Liver (tissue), 3 donors: ENCODE measurements around the gene KLF5.

Experiments used
- ATF3 ChIP-seq: IDR thresholded peaks from 2 replicates; pipeline ENCODE4 v1.6.1; 2016; ENCODE audit warnings: antibody characterized with exemption
- EGR1 ChIP-seq, 2 donors: IDR thresholded peaks; 2 replicates each; pipeline ENCODE4 v1.6.1; 2016 to 2018; ENCODE audit warnings: antibody characterized with exemption in 2 of 2, low read depth in 2 of 2
- NR2F2 ChIP-seq: IDR thresholded peaks from 2 replicates; pipeline ENCODE4 v1.6.1; 2016; ENCODE audit warnings: antibody characterized with exemption
- RAD21 ChIP-seq, 2 donors: IDR thresholded peaks; 2 replicates each; pipeline ENCODE4 v1.6.1; 2016; ENCODE audit warnings: antibody characterized with exemption in 2 of 2, mild to moderate bottlenecking in 2 of 2
- TAF1 ChIP-seq: conservative IDR thresholded peaks from 2 replicates; pipeline ENCODE4 v1.6.1; 2016; ENCODE audit warnings: antibody characterized with exemption, mild to moderate bottlenecking
- ZBTB33 ChIP-seq: IDR thresholded peaks from 2 replicates; pipeline ENCODE4 v1.6.1; 2016; ENCODE audit warnings: antibody characterized with exemption
- TF ChIP-seq, protein P1 (sequence below): fragments of 150-350 bp; IDR thresholded peaks from 2 replicates; pipeline ENCODE4 v1.5.1; 2017; ENCODE audit warnings: improper control_type of control experiment, low read depth, low read length; ENCODE audit not compliant: missing input control
- TF ChIP-seq, protein P2 (sequence below): IDR thresholded peaks from 2 replicates; pipeline ENCODE4 v1.6.1; 2016; ENCODE audit warnings: antibody characterized with exemption, mild to moderate bottlenecking
- donor health status: healthy.
- donor health status: healthy.

- TF ChIP-seq TAF1: no peak
- no peak for TF ChIP-seq ATF3
- TF ChIP-seq ZBTB33: no peak
- TF ChIP-seq RAD21 (IDR thresholded peaks at IDR 0.05): no peak
- TF ChIP-seq, protein P1, sequence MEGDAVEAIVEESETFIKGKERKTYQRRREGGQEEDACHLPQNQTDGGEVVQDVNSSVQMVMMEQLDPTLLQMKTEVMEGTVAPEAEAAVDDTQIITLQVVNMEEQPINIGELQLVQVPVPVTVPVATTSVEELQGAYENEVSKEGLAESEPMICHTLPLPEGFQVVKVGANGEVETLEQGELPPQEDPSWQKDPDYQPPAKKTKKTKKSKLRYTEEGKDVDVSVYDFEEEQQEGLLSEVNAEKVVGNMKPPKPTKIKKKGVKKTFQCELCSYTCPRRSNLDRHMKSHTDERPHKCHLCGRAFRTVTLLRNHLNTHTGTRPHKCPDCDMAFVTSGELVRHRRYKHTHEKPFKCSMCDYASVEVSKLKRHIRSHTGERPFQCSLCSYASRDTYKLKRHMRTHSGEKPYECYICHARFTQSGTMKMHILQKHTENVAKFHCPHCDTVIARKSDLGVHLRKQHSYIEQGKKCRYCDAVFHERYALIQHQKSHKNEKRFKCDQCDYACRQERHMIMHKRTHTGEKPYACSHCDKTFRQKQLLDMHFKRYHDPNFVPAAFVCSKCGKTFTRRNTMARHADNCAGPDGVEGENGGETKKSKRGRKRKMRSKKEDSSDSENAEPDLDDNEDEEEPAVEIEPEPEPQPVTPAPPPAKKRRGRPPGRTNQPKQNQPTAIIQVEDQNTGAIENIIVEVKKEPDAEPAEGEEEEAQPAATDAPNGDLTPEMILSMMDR: no peak
- no peak for TF ChIP-seq NR2F2
- TF ChIP-seq, protein P2, sequence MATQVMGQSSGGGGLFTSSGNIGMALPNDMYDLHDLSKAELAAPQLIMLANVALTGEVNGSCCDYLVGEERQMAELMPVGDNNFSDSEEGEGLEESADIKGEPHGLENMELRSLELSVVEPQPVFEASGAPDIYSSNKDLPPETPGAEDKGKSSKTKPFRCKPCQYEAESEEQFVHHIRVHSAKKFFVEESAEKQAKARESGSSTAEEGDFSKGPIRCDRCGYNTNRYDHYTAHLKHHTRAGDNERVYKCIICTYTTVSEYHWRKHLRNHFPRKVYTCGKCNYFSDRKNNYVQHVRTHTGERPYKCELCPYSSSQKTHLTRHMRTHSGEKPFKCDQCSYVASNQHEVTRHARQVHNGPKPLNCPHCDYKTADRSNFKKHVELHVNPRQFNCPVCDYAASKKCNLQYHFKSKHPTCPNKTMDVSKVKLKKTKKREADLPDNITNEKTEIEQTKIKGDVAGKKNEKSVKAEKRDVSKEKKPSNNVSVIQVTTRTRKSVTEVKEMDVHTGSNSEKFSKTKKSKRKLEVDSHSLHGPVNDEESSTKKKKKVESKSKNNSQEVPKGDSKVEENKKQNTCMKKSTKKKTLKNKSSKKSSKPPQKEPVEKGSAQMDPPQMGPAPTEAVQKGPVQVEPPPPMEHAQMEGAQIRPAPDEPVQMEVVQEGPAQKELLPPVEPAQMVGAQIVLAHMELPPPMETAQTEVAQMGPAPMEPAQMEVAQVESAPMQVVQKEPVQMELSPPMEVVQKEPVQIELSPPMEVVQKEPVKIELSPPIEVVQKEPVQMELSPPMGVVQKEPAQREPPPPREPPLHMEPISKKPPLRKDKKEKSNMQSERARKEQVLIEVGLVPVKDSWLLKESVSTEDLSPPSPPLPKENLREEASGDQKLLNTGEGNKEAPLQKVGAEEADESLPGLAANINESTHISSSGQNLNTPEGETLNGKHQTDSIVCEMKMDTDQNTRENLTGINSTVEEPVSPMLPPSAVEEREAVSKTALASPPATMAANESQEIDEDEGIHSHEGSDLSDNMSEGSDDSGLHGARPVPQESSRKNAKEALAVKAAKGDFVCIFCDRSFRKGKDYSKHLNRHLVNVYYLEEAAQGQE: no peak
- TF ChIP-seq EGR1 (IDR thresholded peaks at IDR 0.05; ENCODE audit: low read depth in 2 of 2): no peak
Measured at GRCh38 chr13:73109288-73109899, 50.6 kb downstream of the KLF5 start.
